K562 (cell line): ENCODE data around the gene FAM50B. TPM values are rescaled to one million over a fixed set of nuclear protein-coding genes. Genes with fewer than 3 reads are reported as not detected.

Experiments
- ATAC-seq: fragments of 200-7000 bp; cut with Tn5 transposase; 3 replicates; pipeline ENCODE4 v1.9.1; 2020; ENCODE audit warnings: moderate library complexity
- BruUV-seq: library from RNA; stranded (reverse); fragments of 400-500 nt; replicated peaks from 2 replicates; lab custom pipeline; 2021; lab: Mats Ljungman, UMichigan
- CTCF ChIA-PET: fragments of 300-600 bp; formaldehyde crosslinking; extraction: SDS; loops from one replicate; lab custom pipeline; 2021; ENCODE audit warnings: low intra/inter-chr PET ratio; lab: Yijun Ruan, JAX
- POLR2A ChIA-PET: fragments of 300-600, 350-650 bp; sonication (Branson Sonifier 250); formaldehyde crosslinking; extraction: SDS; loops from one replicate; lab custom pipeline; 2021; ENCODE audit warnings: antibody characterized with exemption, inconsistent platforms; lab: Yijun Ruan, JAX
- DNase-seq, 4 experiments: peaks; one replicate each; pipeline versions ENCODE4 v3.0.0 to v3.0.0-alpha.2; 2011 to 2018; ENCODE audit warnings: low spot score in 3 of 4, mixed read lengths in 3 of 4; ENCODE audit errors: extremely low read depth in 1 of 4
- FAIRE-seq: peaks from 2 replicates; lab custom pipeline; 2011; peaks lifted over from hg19 to GRCh38; lab: Jason Lieb, UNC
- H2AFZ ChIP-seq: 2 replicates; pipeline ENCODE4 v1.6.0; 2011; ENCODE audit warnings: low read depth, low read length, control low read depth, inconsistent platforms
- H3K27ac ChIP-seq: fragments of 200-600 bp; 3 replicates; pipeline ENCODE4 v1.8.0; 2011; ENCODE audit warnings: low read depth, mild to moderate bottlenecking, control low read depth, inconsistent platforms, low read length, moderate library complexity, mixed read lengths; ENCODE audit errors: extremely low read depth
- H3K27me3 ChIP-seq, 2 experiments: fragments of 300-600 bp in 1 of 2; 2 replicates in 1 of 2; 3 replicates in 1 of 2; pipeline versions ENCODE4 v1.6.0 to v1.8.0; 2011; ENCODE audit warnings: inconsistent platforms in 2 of 2, low read length in 2 of 2, mild to moderate bottlenecking in 1 of 2, mixed read lengths in 1 of 2, moderate library complexity in 1 of 2; ENCODE audit not compliant: control insufficient read depth in 2 of 2, insufficient read depth in 2 of 2
- H3K36me3 ChIP-seq: fragments of 300-600 bp; 3 replicates; pipeline ENCODE4 v1.8.0; 2011; ENCODE audit warnings: mild to moderate bottlenecking, low read length, inconsistent platforms; ENCODE audit not compliant: control insufficient read depth, insufficient read depth
- H3K4me1 ChIP-seq, 2 experiments: fragments of 200-600 bp in 1 of 2; replicated peaks in 1 of 2; 2 replicates in 1 of 2; 3 replicates in 1 of 2; pipeline versions ENCODE4 v1.5.1 to v1.8.0; 2011; ENCODE audit warnings: inconsistent platforms in 2 of 2, low read length in 2 of 2, mild to moderate bottlenecking in 1 of 2, mixed read lengths in 1 of 2, moderate library complexity in 1 of 2; ENCODE audit not compliant: control insufficient read depth in 2 of 2, insufficient read depth in 2 of 2
- H3K4me2 ChIP-seq: 2 replicates; pipeline ENCODE4 v1.6.1; 2011; ENCODE audit warnings: low read length, control low read depth, inconsistent platforms, mixed read lengths; ENCODE audit not compliant: insufficient read depth
- H3K4me3 ChIP-seq: fragments of 200-600 bp; sonication (generic), shearing (Covaris generic); 2 replicates; pipeline ENCODE4 v1.5.1; 2016; ENCODE audit warnings: control low read depth, inconsistent platforms
- H3K79me2 ChIP-seq: fragments of 200-600 bp; 3 replicates; pipeline ENCODE4 v1.8.0; 2011; ENCODE audit warnings: low read length, inconsistent platforms; ENCODE audit not compliant: control insufficient read depth, insufficient read depth
- H3K9ac ChIP-seq, 2 experiments: 2 replicates each; pipeline versions ENCODE4 v1.6.0 to v1.6.1; 2011; ENCODE audit warnings: low read depth in 2 of 2, low read length in 2 of 2, control low read depth in 1 of 2, inconsistent platforms in 1 of 2, mild to moderate bottlenecking in 1 of 2, mixed read lengths in 1 of 2; ENCODE audit not compliant: insufficient read depth in 1 of 2
- H3K9me1 ChIP-seq: one replicate; pipeline ENCODE4 v1.6.0; 2011; ENCODE audit warnings: inconsistent platforms, mild to moderate bottlenecking, low read length, moderate library complexity; ENCODE audit not compliant: control insufficient read depth, insufficient read depth
- H3K9me3 ChIP-seq: replicated peaks from 2 replicates; pipeline ENCODE4 v1.5.1; 2011; ENCODE audit warnings: low read depth, low read length, inconsistent platforms; ENCODE audit not compliant: control insufficient read depth, insufficient read depth
- H4K20me1 ChIP-seq: replicated peaks from 2 replicates; pipeline ENCODE4 v1.6.1; 2011; ENCODE audit warnings: low read length, inconsistent platforms, mixed read lengths; ENCODE audit not compliant: control insufficient read depth, insufficient read depth
- BCL6 ChIP-seq: fragments of 250-450 bp; sonication (Bioruptor Pico); IDR thresholded peaks from 2 replicates; pipeline ENCODE4 v1.4.0; 2020
- HIVEP1 ChIP-seq: fragments of 250-450 bp; sonication (Bioruptor Pico); IDR thresholded peaks from 2 replicates; pipeline ENCODE4 v1.4.0; 2020; ENCODE audit warnings: mild to moderate bottlenecking
- KAT7 ChIP-seq: sonication (generic); formaldehyde crosslinking; IDR thresholded peaks from 2 replicates; pipeline ENCODE4 v1.8.0; 2022; ENCODE audit warnings: missing genetic modification reagents, mild to moderate bottlenecking, borderline replicate concordance
- KDM2B ChIP-seq: fragments of 250-450 bp; sonication (Bioruptor Pico); IDR thresholded peaks from 2 replicates; pipeline ENCODE4 v1.8.0; 2021; ENCODE audit warnings: mild to moderate bottlenecking, moderate library complexity
- MYC ChIP-seq, 2 experiments: fragments of 250-450 bp in 1 of 2; sonication (Bioruptor Pico) in 1 of 2; IDR thresholded peaks; 2 replicates each; pipeline versions ENCODE4 v1.5.1 to v1.6.1; 2012 to 2021; ENCODE audit warnings: low read depth in 2 of 2, borderline replicate concordance in 1 of 2, improper control_type of control experiment in 1 of 2, low read length in 1 of 2, mild to moderate bottlenecking in 1 of 2, moderate library complexity in 1 of 2
- NONO ChIP-seq, 2 experiments: fragments of 200-400 bp in 1 of 2; fragments of 450-650 bp in 1 of 2; formaldehyde crosslinking in 1 of 2; IDR thresholded peaks; 2 replicates each; pipeline ENCODE4 v1.6.1; 2017; ENCODE audit warnings: low read depth in 2 of 2, mild to moderate bottlenecking in 2 of 2, moderate library complexity in 2 of 2, low read length in 1 of 2
- NR2C1 ChIP-seq, 2 experiments: fragments of 450-650 bp; IDR thresholded peaks; 2 replicates each; pipeline ENCODE4 v1.6.1; 2017; ENCODE audit warnings: mild to moderate bottlenecking in 2 of 2, antibody characterized with exemption in 1 of 2, inconsistent platforms in 1 of 2, missing compliant biosample characterization in 1 of 2, missing genetic modification characterization in 1 of 2
- RBM17 ChIP-seq: fragments of 200-400 bp; formaldehyde crosslinking; IDR thresholded peaks from 2 replicates; pipeline ENCODE4 v1.6.1; 2017; ENCODE audit warnings: low read depth, mild to moderate bottlenecking, low read length, borderline replicate concordance
- ZBTB8A ChIP-seq: fragments of 450-650 bp; IDR thresholded peaks from 2 replicates; pipeline ENCODE4 v1.6.1; 2018; ENCODE audit warnings: mild to moderate bottlenecking, moderate library complexity; ENCODE audit not compliant: partially characterized antibody
- ZNF3 ChIP-seq: fragments of 250-450 bp; sonication (Bioruptor Pico); IDR thresholded peaks from 2 replicates; pipeline ENCODE4 v1.5.0; 2021; ENCODE audit warnings: mild to moderate bottlenecking, moderate library complexity
- ZNF717 ChIP-seq: fragments of 250-450 bp; sonication (Bioruptor Pico); IDR thresholded peaks from 2 replicates; pipeline ENCODE4 v1.5.0; 2021
- ZNF76 ChIP-seq: fragments of 250-450 bp; sonication (Bioruptor Pico); IDR thresholded peaks from 2 replicates; pipeline ENCODE4 v1.4.0; 2020; ENCODE audit warnings: mild to moderate bottlenecking, moderate library complexity, borderline replicate concordance
- WGBS: fragments of 100-300 bp; shearing (Covaris generic); methylation state at CpG from one replicate; pipeline ENCODE4 v1.1.6; 2016; ENCODE audit warnings: low coverage, mixed read lengths; ENCODE audit not compliant: insufficient coverage; ENCODE audit errors: missing lambda C conversion rate; 5-methylcytosine and 5-hydroxymethylcytosine counted together
- in situ Hi-C: fragments of 300-500 bp; cut with MboI; formaldehyde crosslinking; loops from 4 replicates; pipeline ENCODE4 v1.15.0; 2018; ENCODE audit warnings: inconsistent platforms, mixed read lengths
- intact Hi-C: fragments of 100-400 bp; cut with micrococcal nuclease; formaldehyde crosslinking; loops from 2 replicates; pipeline ENCODE4 v1.14.2; 2022
- polyA plus RNA-seq, 8 experiments: library from polyadenylated mRNA; depleted of rRNA in 4 of 8; stranded (reverse) in 5 of 8; unstranded in 3 of 8; fragments of >200 nt; fragmentation: Nextera tagmentation in 2 of 8; fragmentation: Illumina TruSeq in 1 of 8; extraction: Ambion mirVana in 2 of 8; extraction: Trizol in 1 of 8; gene quantifications; 2 replicates each; pipeline versions ENCODE4 v1.2.1 to v1.2.3, GENCODE V29; 2011 to 2014; ENCODE audit warnings: inconsistent platforms in 1 of 8, missing spikeins in 1 of 8
- total RNA-seq, 7 experiments: library from RNA; depleted of rRNA in 6 of 7; stranded (reverse); fragments of >200 nt in 6 of 7; fragmentation: Illumina TruSeq in 2 of 7; extraction: Trizol in 2 of 7; gene quantifications; 2 replicates each; pipeline versions ENCODE4 v1.2.1 to v1.2.3, GENCODE V29; 2011 to 2021; ENCODE audit warnings: low replicate concordance in 1 of 7
- TF ChIP-seq, protein P1 (sequence below): fragments of 250-450 bp; sonication (Bioruptor Pico); IDR thresholded peaks from 2 replicates; pipeline ENCODE4 v1.5.1; 2021; ENCODE audit warnings: mild to moderate bottlenecking

Gene FAM50B
- total and polyA plus RNA-seq, 9 of the 15 experiments (the other 6 are each of a cell fraction or from before 2014, with no cell fraction given) = 0.09 to 0.16 (median 0.13) TPM; not detected in 6

DNA sequence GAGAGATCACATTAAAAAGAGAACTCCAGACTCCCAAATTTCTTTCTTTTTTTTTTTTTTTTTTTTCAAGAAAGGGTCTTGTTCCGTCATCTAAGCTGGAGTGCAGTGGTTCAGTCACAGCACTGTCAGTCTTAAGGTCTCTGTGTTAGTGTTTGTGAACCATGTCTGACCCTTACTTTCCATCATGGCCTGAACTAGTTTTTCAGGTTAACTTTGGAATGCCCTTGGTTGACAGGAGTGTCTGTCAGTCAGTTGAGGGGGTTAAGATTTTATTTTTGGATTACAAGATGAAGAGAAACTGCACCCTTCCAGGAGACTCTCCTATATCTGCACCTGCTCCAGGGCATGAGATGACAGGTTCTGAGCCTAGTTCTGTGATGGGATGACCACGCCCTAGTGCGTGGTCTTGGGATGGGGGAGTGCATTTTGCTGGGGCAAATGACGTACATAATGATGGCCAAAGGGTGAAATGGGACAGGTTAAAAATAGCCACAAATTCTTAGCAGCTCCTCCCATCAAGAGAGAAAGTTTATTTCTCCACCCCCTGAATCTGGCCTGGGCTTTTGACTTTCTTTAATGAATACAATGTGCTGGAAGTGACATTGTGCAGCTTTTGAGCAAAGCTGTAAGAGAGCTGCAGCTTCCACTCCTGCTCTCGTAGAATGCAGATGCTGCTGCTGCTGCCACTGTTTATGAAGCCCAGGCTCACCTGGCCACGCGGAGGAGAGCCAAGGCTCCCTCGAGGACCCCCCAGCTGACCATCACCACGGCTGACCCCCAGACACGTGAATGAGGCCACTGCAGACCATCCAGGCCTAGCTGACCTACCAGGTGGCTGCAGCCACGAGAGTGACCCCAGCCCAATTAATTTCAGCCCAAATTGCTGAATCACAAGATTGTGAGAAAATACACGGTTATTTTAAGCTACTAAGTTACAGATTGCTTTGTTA lies 29.7 kb upstream of the FAM50B start:
- TF ChIP-seq KAT7 (CRISPR knock-in tag) = no peak
- no peak for TF ChIP-seq ZNF76 (CRISPR knock-in tag)
- Histone ChIP-seq H3K9me3 (no peaks in the 10 kb centered on the region), H3K4me1 (no peaks in the 10 kb centered on the region), H3K4me2 (no peak overlapping the region), H2AFZ (no peak overlapping the region), H3K27ac (no peak overlapping the region), H3K9ac (no peak overlapping the region), H3K36me3 (no peaks in the 10 kb centered on the region), H4K20me1 (peaks cover 5% of the 10 kb centered on the region; the same call in 1 of the 2 replicates), H3K9me1 (no peaks in the 10 kb centered on the region), H3K4me3 (no peak overlapping the region), H3K27me3 (peaks cover 48 to 58% of the 10 kb centered on the region in 2 experiments), H3K79me2 (no peaks in the 10 kb centered on the region)
- in situ Hi-C loops = no loop called here
- 2% methylated on average over 12 of the region's 12 CpGs for WGBS
- ATAC-seq = no peak; the same call in 2 of the 3 replicates
- intact Hi-C loops = no loop called here
- ChIA-PET CTCF (interaction anchor here (0.6 kb wide), 2 partner anchors 20 to 160 kb away, joined by 3 read pairs; no protein-coding TSS in a partner anchor), POLR2A (interaction anchor here (0.5 kb wide), 1 partner anchor 436 kb away, joined by 3 read pairs; no protein-coding TSS in a partner anchor)
- BruUV-seq = no TSS peak
- no peak for FAIRE-seq
- DNase-seq = no peak

DNA sequence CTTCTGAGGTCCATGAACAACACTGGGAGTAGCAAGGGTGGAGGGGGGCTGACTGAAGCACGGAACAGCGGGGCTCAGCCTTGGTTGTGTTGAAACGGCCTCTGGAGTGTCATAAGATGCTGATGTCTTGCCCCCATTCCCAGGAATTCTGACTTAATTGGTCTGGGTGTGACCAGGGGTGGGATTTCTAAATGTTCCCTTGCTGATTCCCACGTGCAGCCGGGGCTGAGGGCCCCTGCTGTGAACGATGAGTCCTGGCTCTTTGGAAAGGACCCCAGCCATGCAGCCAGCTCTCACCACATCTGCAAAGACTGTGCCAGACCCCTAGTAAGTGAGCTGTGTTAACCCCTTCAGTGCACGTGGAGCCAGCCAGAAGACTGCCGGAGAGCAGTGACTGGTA lies 28.6 kb upstream of the FAM50B start:
- H3K4me3 ChIP-seq = no peak overlapping the region
- ChIA-PET CTCF (no interaction called here), POLR2A (no interaction called here)
- no peaks in the 10 kb centered on the region for H3K9me3 ChIP-seq
- H3K27me3 ChIP-seq = peaks cover 54 to 67% of the 10 kb centered on the region in 2 experiments
- no peak for FAIRE-seq
- no peaks in the 10 kb centered on the region for H3K36me3 ChIP-seq
- in situ Hi-C loops = no loop called here
- DNase-seq = no peak
- H4K20me1 ChIP-seq = peaks cover 5% of the 10 kb centered on the region; the same call in 1 of the 2 replicates
- 3% methylated on average over 5 of the region's 8 CpGs for WGBS
- no peak overlapping the region for H3K4me2 ChIP-seq
- H3K9me1 ChIP-seq = no peaks in the 10 kb centered on the region
- no peak for ATAC-seq
- no peak overlapping the region for H3K9ac ChIP-seq
- H3K79me2 ChIP-seq = no peaks in the 10 kb centered on the region
- H3K4me1 ChIP-seq = no peaks in the 10 kb centered on the region
- H3K27ac ChIP-seq = no peak overlapping the region
- intact Hi-C loops = no loop called here
- H2AFZ ChIP-seq = no peak overlapping the region
- BruUV-seq = no TSS peak
- no peak for TF ChIP-seq ZNF717 (CRISPR knock-in tag)
- no peak for TF ChIP-seq NONO (IDR thresholded peaks at IDR 0.05; ENCODE audit: low read depth in 2 of 2, low read length in 1 of 2)
- TF ChIP-seq KDM2B (CRISPR knock-in tag) = no peak
- TF ChIP-seq, protein P1, sequence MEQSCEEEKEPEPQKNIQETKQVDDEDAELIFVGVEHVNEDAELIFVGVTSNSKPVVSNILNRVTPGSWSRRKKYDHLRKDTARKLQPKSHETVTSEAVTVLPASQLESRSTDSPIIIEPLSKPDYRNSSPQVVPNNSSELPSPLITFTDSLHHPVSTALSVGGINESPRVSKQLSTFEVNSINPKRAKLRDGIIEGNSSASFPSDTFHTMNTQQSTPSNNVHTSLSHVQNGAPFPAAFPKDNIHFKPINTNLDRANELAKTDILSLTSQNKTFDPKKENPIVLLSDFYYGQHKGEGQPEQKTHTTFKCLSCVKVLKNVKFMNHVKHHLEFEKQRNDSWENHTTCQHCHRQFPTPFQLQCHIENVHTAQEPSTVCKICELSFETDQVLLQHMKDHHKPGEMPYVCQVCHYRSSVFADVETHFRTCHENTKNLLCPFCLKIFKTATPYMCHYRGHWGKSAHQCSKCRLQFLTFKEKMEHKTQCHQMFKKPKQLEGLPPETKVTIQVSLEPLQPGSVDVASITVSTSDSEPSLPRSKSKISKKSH = no peak
- no peak for TF ChIP-seq NR2C1 (IDR thresholded peaks at IDR 0.05)
- no peak for TF ChIP-seq NR2C1 (tag; IDR thresholded peaks at IDR 0.05)
- no peak for TF ChIP-seq RBM17
- no peak for TF ChIP-seq ZBTB8A
- TF ChIP-seq HIVEP1 (CRISPR knock-in tag) = no peak
- TF ChIP-seq BCL6 = no peak
- TF ChIP-seq ZNF3 (CRISPR knock-in tag) = no peak
- TF ChIP-seq MYC (IDR thresholded peaks at IDR 0.05; ENCODE audit: low read depth, low read length) = no peak
- no peak for TF ChIP-seq MYC (CRISPR knock-in tag; IDR thresholded peaks at IDR 0.05; ENCODE audit: borderline replicate concordance, low read depth)
